Measurements from ENCODE around the gene PARD3.

GRCh38 chr10:34612938-34613337, 202.2 kb downstream of the PARD3 start:
- TF ChIP-seq, protein P1, sequence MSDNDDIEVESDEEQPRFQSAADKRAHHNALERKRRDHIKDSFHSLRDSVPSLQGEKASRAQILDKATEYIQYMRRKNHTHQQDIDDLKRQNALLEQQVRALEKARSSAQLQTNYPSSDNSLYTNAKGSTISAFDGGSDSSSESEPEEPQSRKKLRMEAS (IDR thresholded peaks at IDR 0.05) = no peak
- TF ChIP-seq EZH2 (IDR thresholded peaks at IDR 0.05) = no peak
- TF ChIP-seq CEBPB (IDR thresholded peaks at IDR 0.05; ENCODE audit: low read depth) = no peak
- TF ChIP-seq, protein P2, sequence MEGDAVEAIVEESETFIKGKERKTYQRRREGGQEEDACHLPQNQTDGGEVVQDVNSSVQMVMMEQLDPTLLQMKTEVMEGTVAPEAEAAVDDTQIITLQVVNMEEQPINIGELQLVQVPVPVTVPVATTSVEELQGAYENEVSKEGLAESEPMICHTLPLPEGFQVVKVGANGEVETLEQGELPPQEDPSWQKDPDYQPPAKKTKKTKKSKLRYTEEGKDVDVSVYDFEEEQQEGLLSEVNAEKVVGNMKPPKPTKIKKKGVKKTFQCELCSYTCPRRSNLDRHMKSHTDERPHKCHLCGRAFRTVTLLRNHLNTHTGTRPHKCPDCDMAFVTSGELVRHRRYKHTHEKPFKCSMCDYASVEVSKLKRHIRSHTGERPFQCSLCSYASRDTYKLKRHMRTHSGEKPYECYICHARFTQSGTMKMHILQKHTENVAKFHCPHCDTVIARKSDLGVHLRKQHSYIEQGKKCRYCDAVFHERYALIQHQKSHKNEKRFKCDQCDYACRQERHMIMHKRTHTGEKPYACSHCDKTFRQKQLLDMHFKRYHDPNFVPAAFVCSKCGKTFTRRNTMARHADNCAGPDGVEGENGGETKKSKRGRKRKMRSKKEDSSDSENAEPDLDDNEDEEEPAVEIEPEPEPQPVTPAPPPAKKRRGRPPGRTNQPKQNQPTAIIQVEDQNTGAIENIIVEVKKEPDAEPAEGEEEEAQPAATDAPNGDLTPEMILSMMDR (IDR thresholded peaks at IDR 0.05 in 2 of 3, conservative IDR thresholded peaks at IDR 0.05 in 1 of 3; ENCODE audit: borderline replicate concordance in 1 of 3, insufficient read depth in 1 of 3, low read depth in 2 of 3, low read length in 2 of 3) = no peak
- no peak for TF ChIP-seq YY1 (IDR thresholded peaks at IDR 0.05; ENCODE audit: extremely low read depth, insufficient replicate concordance, low read depth, low read length)
- TF ChIP-seq SIN3A (IDR thresholded peaks at IDR 0.05; ENCODE audit: low read depth) = no peak
- TF ChIP-seq POLR2AphosphoS5 (IDR thresholded peaks at IDR 0.05; ENCODE audit: low read depth, low read length) = no peak
- no peak for TF ChIP-seq POLR2A (IDR thresholded peaks at IDR 0.05; ENCODE audit: borderline replicate concordance, extremely low read depth, insufficient read depth, insufficient read length)

Data from HCT116 (cell line).